Astrocyte of the hippocampus (primary cell): Measurements from ENCODE around the gene AXDND1.
"Not testable (repeated sequence)": the region's sequence is repeated elsewhere in the genome, so short reads cannot be mapped to it uniquely, and the experiment has no call there.

Experiments used
- DNase-seq: peaks from one replicate; pipeline ENCODE4 v3.0.0; 2011; ENCODE audit warnings: low read depth, low spot score

The AXDND1 gene

DNA sequence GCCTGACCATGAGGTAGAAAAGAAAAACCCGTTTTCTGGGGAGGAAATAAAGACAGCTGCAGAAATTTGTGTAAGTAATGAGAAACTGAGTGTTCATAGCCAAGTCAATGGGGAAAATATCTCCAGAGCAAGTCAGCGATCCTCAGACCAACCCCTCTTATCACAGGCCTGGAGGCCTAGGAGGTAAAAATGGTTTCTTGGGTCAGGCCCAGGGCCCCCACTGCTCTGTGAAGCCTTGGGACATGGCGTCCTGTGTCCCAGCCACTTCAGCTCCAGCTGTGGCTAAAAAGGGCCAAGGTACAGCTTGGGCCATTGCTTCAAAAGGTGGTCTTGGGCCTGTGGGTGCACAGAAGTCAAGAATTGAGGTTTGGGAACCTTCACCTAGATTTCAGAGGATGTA lies 108.9 kb downstream of the AXDND1 start:
- no peak for DNase-seq

DNA sequence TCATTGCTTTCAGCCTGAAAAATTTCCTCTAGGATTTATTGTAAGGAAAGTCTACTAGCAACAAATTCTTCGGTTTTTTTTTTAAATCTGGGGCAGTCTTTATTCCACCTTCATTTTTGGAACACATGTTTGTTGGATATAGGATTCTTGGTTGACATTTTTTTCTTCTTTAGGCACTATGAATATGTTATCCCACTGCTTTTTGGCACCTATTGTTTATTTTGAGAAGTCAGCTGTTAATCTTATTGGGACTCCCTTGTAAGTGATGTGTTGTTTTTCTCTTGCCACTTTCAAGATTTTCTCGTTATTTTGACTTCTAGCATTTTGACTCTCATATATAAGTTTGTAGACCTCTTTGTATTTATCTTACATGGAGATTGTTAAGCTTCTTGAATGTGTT lies 110.7 kb downstream of the AXDND1 start:
- no peak for DNase-seq

DNA sequence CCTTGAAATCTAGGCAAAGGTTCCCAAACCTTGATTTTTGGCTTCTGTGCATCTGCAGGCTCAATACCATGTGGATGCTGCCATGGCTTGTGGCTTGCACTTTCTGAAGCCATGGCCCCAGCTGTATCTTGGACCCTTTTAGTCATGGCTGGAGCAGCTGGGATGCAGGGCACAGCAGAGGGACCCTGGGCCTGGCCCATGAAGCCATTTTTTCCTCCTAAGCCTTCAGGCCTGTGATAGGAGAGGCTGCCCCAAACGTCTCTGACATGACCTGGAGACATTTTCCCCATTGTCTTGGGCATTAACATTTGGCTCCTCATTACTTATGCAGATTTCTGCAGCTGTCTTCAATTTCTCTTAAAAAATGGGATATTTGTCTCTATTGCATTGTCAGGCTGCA lies 112.6 kb downstream of the AXDND1 start:
- no peak for DNase-seq

DNA sequence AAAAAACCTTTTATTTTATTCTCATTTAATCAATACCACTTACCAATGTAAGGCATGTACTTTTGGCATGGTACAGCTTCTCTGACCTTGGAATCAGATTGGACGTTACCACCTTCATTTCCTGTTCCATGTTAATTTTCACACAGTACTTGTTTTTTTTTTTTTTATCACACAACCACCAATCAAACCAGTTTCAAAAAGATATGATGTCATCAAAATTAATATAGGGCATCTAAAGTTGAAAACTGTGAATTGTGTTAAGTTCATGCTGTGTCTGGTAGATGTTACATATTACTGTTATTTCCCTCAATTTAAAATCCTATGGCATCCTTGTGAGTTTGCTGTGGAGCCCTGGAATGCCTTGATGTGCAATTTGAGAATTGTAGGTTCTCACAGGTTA lies 124.8 kb downstream of the AXDND1 start:
- DNase-seq: no peak

DNA sequence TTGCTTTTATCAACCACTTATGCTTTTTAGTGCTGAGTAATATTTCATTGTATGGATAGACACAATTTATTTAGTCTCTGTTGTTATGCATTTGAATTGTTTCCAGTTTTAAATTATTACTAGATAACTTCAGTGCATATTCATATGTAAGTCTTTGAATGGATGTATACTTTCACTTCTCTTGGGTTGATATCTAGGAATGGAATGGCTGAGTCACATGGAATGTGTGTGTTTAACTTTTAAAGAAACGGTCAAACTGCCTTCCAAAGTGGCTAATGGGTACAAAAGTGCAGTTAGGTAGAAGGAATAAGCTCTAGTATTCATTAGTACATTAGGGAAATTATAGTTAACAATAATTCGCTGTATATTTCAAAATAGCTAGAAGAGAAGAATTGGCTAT lies 127.6 kb downstream of the AXDND1 start:
- DNase-seq: peak; percentile 24

DNA sequence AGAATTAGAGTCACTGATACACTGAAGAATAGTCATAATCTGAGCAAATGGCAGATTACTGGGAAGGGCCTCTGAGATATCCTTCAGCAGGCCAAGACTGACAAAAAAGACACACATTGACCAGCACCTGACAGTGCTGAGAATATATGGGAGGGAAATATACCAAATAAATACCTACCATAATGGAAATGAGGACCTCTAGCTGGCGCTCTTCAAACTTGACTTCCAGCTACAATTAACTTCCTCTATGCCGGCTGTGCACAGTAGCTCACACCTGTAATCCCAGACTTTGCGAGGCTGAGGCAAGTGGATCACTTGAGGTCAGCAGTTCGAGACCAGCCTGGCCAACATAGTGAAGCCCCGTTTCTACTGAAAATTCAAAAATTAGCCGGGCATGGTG lies 140.4 kb downstream of the AXDND1 start:
- no peak for DNase-seq

DNA sequence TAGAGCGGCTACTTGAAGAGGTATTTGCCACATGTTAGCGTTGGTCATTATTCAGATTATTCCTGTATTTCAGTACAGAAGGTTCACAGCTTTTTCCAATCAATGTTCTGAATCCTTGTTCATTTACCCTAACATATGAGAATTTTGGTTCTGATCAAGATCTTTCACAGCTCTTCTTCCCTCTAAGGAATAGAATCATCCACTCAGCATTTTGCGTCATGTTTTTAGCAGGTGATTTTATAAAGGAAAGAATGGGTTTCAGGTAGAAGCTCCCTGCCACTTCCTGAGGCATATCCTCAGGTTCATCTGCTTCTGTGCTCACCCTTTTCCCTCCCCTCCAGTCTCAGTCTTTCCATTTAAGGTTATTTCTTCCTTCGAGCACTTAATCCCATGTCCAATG lies 143.6 kb downstream of the AXDND1 start:
- DNase-seq: no peak

DNA sequence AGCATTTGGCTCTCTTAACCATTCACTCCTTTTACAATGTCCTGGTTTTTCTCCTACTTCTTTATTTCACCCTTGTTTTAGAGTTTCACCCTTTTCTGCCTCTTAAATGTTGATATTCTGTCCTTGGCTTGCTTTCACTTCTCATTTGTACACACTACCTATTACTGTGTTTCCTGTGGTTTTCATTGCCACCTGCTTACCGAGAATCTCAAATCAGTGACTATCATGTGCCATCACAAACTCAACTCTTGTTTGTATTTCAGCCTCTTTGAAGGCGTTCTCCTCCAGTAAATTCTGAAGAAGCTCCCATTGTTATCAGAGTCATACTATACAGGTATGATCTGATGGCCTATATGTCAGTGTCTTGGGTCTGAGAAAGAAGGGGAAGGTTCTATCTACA lies 144.3 kb downstream of the AXDND1 start:
- DNase-seq: no peak

DNA sequence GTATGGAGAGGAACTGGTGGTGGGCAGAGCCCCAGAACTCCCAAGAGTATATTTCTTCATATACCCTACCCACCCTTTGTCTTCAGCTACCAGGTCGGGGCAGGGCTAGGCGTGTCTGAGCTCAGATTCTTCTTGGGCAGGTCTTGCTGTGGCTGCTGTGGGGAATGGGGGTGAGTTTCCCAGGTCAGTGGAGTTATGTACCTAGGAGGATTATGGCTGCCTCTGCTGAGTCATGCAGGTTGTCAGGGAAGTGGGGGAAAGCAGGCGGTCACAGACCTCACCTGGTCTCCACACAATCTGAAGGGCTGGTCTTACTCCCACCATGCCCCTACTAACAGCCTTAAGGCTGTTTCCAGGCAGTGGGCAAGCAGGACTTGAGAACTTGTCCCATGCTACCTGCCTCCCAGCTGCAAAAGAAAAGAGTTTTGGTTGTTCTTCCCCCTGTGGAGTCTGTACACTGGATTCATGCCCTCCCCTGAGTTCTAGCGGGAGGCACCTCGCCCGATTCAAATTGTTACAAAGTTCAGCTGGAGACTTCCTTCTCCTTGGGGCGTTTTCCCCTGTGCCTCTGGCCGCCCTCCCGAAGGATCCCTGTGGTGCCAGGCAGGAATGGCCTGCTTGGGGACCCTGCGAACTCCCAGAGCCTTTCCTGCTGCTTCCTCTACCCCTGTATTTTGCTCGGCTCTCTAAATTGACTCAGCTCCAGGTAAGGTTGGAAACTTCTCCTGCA lies 151.4 kb downstream of the AXDND1 start:
- no peak for DNase-seq

DNA sequence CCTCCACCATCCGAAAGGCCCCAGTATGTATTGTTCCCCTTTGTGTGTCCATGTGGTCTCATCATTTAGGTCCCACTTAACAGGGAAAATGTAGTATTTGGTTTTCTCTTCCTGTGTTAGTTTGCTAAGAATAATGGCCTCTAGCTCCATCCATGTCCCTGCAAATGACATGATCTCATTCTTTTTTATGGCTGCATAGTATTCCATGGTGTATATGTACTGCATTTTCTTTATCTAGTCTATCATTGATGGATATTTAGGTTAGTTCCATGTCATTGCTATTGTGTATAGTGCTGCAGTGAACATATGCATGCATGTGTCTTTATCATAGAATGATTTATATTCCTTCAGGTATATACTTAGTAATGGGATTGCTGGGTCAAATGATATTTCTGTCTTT lies 152.8 kb downstream of the AXDND1 start:
- not testable (repeated sequence) for DNase-seq

DNA sequence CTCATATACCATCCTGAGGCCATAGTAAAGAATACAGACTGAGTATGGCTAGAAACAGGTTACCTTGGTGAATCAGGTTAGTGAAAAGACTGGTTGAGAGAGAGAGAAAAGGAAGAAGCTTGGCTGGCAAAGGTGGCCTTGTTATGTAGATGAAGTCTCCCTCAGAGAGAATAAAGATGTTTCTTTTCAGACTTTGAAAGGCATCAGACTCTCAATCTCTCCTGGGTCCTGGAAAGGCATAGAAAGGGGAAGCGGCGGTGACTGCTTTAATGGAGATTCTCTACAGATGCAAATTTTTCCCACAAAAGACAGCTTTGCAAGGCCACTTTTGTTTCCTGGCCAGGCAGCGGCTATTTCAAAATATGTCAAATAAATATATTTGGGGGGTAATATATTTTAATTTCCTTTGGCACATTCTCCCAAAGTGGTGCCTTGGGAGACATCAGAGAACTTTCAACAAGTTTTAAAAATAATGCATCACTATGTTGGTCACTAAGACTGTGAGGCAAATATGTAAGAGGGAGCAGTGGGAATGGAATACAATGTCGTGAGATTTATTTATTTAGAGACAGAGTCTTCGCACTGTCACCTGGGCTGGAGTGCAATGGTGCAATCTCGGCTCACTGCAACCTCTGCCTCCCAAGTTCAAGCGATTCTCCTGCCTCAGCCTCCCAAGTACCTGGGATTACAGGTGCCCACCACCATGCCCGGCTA lies 163.9 kb downstream of the AXDND1 start:
- no peak for DNase-seq

DNA sequence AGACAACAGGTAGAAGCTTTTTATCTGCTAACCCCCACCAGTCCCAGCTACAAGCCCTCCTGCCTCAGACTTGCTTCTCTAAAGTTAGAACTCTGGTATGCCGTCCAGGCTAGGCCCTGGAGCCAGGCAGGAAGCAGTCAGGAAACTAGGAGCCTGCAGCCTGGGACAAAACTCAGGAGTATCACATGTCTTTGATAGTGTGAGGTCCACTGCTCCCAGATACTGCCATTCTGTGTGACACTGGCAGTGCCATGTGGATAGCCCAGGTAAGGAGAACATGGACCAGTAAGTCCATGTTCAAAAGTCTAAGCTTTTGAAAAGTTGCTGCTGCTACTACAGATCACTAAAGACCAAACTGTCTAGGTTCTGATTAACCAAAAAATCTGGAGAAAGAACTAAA lies 164.6 kb downstream of the AXDND1 start:
- DNase-seq: no peak

DNA sequence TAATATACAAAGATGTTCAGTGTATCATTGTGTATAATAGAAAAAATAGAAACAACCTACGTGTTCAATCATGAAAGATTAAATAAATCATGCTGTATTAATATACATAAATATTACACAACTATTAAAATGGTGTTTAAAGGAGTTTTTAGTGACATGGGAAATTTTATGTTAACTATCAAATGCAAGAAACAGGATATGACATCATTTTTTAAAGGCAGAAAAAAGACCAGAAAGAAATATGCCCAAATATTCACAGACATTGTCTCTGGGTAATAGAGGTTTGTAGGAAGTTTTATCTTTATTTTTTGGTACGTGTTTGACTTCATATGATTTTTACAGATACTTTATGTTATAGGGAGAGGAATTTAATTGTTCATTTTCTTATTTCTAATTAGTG lies 176.0 kb downstream of the AXDND1 start:
- no peak for DNase-seq

DNA sequence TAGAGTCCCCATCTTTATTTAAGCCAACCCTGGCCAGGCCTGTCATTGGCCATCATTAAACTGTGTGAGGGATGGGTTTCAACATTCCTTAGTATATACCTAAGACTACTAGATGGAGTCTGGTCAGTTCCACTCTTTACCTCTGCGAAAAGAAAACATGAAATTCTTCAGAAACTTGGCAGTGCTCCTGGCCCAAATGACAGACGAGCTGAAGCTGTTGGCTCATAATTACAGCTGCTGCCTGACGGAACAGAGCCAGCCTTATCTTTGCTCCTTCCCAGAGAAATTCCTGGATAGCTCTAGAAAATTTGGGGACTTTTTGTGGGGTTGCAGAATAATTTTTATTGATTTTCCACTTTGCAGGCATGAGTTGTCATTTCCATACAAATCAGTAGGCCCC lies 179.6 kb downstream of the AXDND1 start:
- peak; percentile 52 for DNase-seq

DNA sequence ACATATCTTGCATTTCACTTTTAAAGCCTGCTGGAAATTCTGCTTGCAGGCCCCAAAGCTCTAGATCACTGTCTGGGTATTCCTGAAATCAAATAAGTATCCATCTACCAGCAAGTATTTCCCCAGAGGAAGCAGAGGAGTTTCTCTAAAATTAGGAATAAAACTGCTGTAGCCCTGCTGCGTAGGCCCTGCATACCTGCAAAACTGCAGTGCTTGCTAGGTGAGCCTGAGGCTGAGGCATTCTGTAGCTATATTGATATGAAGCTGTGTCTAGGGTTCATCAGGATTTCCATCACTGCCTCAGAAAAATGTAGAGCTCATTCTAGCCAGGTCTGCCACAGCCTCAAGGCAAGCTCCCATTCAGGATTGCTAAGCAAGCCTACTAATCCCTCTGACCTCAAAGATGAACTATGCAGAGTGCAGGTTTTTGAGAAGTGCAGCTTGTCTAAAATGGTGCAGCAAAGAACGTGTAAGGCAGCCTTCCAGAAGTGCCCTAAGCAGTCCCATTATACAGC lies 181.3 kb downstream of the AXDND1 start:
- no peak for DNase-seq

DNA sequence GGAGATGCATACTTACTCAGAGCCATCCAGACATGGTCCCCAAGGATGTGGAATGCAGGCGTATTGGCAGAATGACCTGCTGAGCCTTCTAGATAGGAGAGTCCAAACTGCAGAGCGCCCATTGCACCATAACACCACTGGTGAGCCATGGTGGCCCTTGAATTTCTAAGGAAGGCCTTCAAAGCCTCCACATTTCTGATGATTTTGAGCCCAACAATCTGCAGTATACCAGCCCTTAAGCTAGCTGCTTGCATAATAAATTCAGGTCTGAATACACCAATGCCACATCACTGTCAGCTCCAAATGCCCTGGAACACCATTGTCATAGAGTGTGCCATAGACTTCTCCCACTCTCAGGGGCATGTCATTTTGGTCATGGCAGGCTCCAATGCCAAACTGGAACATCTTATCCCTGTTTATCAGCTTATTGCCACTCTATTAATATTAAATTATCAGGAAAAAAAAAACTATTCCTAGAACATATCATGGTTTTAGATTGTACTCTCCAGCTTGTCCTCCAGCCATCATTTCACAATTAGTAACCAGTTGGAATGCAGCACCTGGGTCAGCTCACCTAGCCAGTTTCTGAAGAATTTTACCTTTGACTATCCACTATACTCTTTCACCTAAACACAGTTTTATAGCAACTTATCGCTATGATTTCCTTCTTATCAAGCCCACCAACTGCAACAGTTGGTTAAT lies 183.0 kb downstream of the AXDND1 start:
- DNase-seq: no peak

DNA sequence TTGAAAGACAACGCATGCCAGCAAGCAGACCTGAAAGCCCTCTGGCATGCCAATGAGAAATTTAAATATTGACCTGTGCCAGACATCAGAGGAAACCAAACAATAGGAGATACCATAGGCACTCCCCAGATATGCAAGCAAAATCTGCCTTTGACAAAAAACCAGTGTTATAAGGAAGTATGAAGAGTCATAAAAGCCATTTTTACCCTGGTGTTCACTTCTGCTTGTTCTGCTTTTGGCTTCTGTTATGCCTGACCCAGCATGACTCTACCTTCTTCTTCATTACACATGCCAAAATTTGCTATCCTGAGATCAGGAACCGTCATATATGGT lies 183.6 kb downstream of the AXDND1 start:
- DNase-seq: no peak

DNA sequence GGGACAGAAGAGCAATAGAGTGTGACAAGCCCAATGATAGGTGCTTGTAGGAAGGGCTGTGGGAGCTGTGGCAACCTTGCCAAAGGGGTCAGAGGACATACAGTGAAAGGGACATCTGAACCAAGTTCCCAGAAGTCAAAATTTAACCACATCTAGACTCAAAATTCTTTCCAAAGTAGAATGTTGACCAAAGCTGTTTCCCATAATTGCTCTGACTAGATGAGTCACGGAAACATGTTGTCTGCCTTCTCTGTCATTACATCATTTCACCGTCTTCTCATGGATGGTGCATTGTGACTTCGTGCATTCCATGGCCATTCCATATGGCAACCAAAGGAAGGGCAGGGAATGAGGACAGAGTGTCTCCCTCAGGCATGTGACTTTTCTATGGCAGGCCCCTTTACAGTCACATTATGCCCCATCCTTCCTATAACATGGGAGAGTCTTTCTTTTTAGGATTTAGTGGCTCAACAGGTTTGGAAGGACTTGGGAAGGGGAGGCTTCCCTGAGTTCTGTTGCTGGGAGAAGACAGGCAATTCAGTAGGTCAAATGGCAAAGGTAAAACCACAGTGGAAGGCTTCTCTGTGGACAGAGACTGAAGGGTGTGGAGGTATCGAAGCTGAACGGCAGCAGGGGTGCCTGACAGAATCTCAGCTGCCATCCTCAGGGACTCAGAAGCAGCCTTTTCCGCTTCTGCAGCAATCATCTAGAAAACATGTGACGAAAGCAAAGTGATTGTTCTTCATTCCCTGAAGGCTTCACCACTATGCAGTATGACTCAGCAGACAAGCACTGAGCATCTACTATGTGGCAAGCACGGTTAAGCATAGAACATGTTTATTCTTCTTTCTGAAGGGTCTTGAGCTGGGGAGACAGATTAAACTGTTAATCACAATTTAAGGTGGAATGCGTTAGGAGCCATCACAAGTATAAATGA lies 185.2 kb downstream of the AXDND1 start:
- DNase-seq: peak; percentile 56

DNA sequence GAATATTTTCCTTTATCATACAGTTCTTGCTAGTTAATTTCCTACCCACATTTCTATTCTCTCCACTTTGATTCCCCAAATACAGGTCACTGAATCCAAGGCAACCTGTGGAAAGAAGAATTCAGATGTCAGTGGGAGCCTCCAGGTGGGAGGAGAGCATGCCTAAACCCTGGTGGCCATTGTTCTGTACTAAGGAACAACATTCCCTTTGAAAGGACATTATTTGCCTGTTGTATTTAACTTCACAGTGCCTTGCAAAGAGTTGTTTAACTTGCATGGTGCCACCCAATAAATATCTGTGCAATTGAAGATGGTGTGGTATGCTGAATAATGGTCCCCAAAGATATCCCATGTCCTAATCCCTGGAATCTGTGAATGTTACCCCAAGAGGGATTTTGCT lies 188.7 kb downstream of the AXDND1 start:
- DNase-seq: no peak

DNA sequence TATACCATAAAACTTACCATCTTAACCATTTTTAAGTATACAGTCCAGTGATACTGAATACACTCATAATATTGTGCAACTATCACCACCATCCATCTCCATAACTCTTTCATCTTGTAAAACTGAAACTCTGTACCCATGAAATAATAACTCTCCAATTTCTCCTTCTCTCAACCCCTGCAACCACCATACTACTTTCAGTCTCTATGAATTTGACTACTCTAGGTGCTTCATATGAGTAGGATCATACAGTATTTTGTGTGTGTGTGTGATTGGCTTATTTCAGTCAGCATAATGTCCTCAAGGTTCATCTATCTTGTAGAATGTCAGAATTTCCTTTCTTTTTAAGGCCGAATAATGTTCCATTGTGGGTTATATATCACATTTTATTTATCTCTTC lies 192.3 kb downstream of the AXDND1 start:
- no peak for DNase-seq

DNA sequence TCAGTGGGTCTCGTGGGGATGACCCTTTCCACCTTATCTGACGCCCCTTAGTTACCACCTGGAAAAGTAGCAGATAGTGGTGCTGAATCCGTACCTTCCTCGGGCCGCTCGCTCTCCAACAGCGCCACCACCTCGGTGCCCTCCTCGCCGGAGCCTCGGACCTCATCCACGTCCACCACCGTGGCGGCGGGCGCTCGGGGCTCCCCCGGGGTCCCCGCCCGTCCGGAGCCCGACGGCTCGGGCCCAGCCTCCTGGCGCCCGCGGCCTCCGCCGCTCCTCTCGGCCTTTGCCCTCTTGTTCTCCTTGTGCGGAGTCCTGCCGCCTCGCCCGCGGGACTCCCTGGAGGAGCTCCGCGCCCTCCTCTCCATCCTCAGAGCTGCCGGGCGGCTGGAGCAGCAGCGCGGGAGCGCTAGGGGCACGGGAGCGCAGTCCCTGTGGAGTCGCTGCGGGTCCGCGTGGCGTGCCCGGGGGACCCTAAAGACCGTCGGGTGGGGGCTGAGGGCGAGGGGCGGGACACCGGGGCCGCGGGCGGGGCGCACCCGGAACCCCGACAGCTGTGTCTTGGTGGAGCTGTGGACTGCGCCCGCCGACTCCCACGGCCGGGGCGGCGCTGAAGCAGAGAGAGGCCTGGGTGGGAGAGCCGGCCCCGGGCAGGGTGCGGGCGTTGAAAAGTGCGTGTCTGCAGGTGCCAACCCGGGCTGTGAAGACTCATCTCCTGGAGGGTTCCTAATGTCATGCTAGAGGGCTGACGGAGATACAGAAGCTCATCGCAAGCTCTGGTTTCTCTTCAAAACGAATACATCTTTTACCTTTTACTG lies 209.9 kb downstream of the AXDND1 start, which contains the start of gene NPHS2:
Gene NPHS2, minus strand, starts transcription at position 452 of the 818 bp plus-strand sequence. Its CDS starts 84 bp downstream, at position 368.
- no peak for DNase-seq
